ENCODE data around the gene SYT13. TPM values are rescaled to one million over a fixed set of nuclear protein-coding genes. Genes with fewer than 3 reads are reported as not detected.

SYT13 gene
- total and polyA plus RNA-seq, 2 donors (not counting 3 experiments of a cell fraction or from before 2014, with no cell fraction given), result not detected

GRCh38 chr11:45253640-45254039 lies 32.5 kb downstream of the SYT13 start:
- dilution Hi-C loops (cut with MboI; ENCODE audit: extremely low pct_ligation_motif_present, low sequenced_read_pairs), result no loop called here
- Histone ChIP-seq H3K9me1 (replicated peaks; ENCODE audit: control insufficient read depth, extremely low read depth, insufficient read depth, low read length) (no peaks in the 10 kb centered on the region), H3K4me2 (ENCODE audit: insufficient read depth, low read length) (no peak overlapping the region), H3K27ac (ENCODE audit: insufficient read depth, low read depth, low read length) (no peak overlapping the region), H3K79me2 (ENCODE audit: control insufficient read depth, insufficient read depth, low read length) (no peaks in the 10 kb centered on the region), H4K20me1 (replicated peaks; ENCODE audit: control insufficient read depth, extremely low read depth, insufficient read depth, low read length) (no peaks in the 10 kb centered on the region), H3K4me1 (ENCODE audit: control insufficient read depth, extremely low read depth, insufficient read depth, low read length) (no peaks in the 10 kb centered on the region), H3K9me3 (replicated peaks; ENCODE audit: control insufficient read depth, insufficient read depth, low read length) (no peaks in the 10 kb centered on the region), H3K4me3 (replicated peaks in 1 of 3; ENCODE audit: insufficient read depth in 1 of 3, low read depth in 1 of 3, low read length in 3 of 3) (no peak overlapping the region), H2AFZ (ENCODE audit: low read depth, low read length) (no peak overlapping the region), H3K36me3 (ENCODE audit: control insufficient read depth in 2 of 2, extremely low read depth in 1 of 2, insufficient read depth in 2 of 2, low read length in 2 of 2) (no peaks in the 10 kb centered on the region), H3K27me3 (ENCODE audit: control insufficient read depth in 2 of 2, insufficient read depth in 2 of 2, low read length in 2 of 2) (peaks cover 0 to 8% of the 10 kb centered on the region in 2 experiments), H3K9ac (replicated peaks; ENCODE audit: extremely low read depth, insufficient read depth, low read length) (no peak overlapping the region)
- DNase-seq (ENCODE audit: low read depth, low spot score) (no peak), FAIRE-seq (no peak)
- intact Hi-C loops (cut with micrococcal nuclease), result no loop called here
- POLR2A ChIA-PET, result no interaction called here
- TF ChIP-seq FOS (IDR thresholded peaks at IDR 0.05; ENCODE audit: borderline replicate concordance, insufficient read depth, low read length) (no peak), POLR2AphosphoS5 (IDR thresholded peaks at IDR 0.05; ENCODE audit: insufficient read depth, low read depth, low read length) (no peak), GATA2 (IDR thresholded peaks at IDR 0.05; ENCODE audit: insufficient read depth, insufficient read length, low read depth, low read length) (no peak), JUN (IDR thresholded peaks at IDR 0.05; ENCODE audit: borderline replicate concordance, insufficient read depth, insufficient read length, low read depth) (no peak), POLR2A (IDR thresholded peaks at IDR 0.05; ENCODE audit: low read depth, low read length) (no peak), CTCF (IDR thresholded peaks at IDR 0.05; ENCODE audit: extremely low read depth in 1 of 2, insufficient read depth in 1 of 2, low read depth in 1 of 2, low read length in 2 of 2) (no peak), MAX (IDR thresholded peaks at IDR 0.05; ENCODE audit: insufficient read depth, insufficient read length) (no peak), MYC (IDR thresholded peaks at IDR 0.05; ENCODE audit: low read depth, low read length) (no peak), EZH2 (IDR thresholded peaks at IDR 0.05; ENCODE audit: borderline replicate concordance, low read depth, low read length, severe bottlenecking) (no peak)
- CTCF ChIA-PET, result interaction anchor here (1.5 to 2.9 kb wide), 11 partner anchors 10 to 518 kb away, joined by 3 to 29 read pairs (median 9); no protein-coding TSS in a partner anchor
- no TSS peak for BruUV-seq (replicated peaks)
